Left renal pelvis (tissue), 4 donors: ENCODE measurements around the gene GRIN2C. TPM values are rescaled to one million over a fixed set of nuclear protein-coding genes. Genes with fewer than 3 reads are reported as not detected.
A peak's percentile ranks its signal among the peaks of the same experiment; 100 is the strongest.
"Not testable (repeated sequence)": the region's sequence is repeated elsewhere in the genome, so short reads cannot be mapped to it uniquely, and the experiment has no call there.

Experiments used
- DNase-seq, 4 donors: peaks; one replicate each; pipeline ENCODE4 v3.0.0-alpha.2; 2013; ENCODE audit warnings: low read depth in 4 of 4, low spot score in 3 of 4
- polyA plus RNA-seq, 4 donors: library from polyadenylated mRNA; unstranded; fragments of 120-200 nt; gene quantifications; one replicate each; pipeline ENCODE4 v1.2.1, GENCODE V29; 2013; ENCODE audit not compliant: insufficient read length in 4 of 4

Gene GRIN2C
- polyA plus RNA-seq, 4 donors = 0.13 to 0.74 (median 0.27) TPM

DNA sequence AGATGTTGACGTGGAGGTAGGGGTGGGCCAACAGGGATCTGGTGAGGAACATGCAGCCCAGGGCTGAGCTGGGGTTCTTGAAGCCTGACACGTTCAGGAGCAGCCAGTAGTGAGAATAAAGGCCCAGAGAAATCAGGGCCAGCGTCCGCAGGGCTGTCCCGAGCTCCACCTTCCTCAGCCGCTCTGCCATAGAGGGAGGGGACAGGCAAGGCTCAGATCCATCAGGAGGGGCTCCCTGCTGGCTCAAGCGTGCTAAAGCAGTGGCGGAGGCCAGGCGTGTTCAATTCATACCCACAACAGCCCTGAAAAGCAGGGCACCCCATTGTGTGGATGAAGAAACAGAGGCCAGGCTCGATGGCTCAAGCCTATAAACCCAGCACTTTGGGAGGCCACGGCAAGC, 21.4 kb upstream of the GRIN2C start:
- DNase-seq = no peak

DNA sequence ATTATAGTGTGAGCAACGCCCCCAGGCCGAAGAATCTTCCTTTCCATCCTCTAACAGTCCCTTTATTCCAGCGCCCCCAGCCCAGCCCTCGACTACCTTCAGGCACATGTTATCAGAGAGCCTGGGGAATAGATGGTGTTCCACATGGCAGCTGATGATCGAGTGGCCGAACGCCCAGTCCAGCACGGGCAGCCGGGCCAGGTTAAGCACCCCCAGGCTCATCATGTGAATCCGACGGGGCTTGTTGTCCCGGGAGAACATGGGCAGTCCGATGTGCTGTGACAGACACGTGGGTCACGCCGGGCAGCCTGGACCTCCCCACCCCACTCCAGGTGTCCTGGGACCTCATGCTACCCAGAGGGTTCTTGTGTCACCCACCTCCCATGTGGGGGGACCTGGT, 19.6 kb upstream of the GRIN2C start:
- no peak for DNase-seq

DNA sequence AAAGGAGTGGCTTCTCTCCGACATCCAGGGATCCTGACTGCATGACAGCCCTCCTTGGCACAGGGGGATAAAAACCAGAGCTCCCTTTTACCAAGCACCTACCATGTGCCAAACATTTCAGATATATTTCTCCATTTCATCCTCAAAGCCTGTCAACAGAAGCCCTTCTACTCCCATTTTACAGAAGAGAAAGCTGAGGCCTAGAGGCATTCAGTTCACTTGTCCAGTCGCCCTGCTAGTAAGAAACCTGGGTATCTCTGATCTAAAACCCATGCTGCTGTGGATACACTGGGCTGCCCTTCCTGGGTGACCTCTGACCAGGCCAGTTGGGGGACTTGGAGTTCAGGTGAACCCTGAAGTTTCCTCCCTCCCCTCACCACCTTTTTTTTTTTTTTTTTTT, 19.0 kb upstream of the GRIN2C start:
- DNase-seq = no peak

DNA sequence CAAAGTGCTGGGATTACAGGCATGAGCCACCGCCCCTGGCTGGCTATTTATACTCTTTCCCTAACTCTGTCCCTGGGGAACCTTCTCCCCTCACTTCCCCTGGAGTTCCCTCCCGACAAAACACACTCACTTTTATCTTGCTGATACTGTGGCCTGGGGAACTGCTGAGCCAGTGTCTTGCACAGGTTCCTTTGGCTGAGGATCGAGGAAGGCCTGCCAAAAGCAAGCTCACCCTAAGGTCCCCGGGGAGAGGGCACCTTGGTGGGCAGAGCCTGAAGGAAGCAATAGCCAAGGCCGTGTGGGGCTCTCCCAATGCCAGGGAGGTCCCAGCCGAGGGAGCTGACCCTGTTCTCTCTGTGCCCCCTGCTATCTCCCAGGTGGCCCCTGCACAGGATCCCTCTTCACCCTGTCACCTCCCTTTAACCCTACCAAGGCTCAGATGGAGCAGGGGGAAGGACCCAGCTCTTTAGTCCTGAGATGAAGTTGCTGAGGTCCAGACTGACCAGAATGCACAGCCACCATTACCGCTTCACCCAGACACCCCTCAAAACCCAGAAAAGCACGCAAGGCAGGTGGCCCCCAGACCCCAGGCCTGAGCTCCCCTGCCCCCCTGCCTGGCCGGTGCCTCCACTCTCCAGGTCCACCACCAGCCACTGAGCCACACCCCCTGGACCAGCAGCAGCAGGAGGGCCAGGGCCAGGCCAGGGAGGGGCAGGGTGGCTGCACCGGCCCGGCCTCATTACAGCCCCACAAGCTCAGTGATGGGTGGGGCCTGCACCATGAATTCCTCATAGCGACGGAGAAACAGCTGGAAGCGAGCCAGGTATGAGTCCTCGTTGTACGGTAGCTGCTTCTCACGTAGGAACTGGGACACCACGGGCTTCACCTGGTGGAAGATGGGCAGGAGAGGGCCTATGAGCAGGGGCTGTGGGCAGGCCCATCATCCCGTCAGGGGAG, 18.2 kb upstream of the GRIN2C start:
- DNase-seq = no peak

DNA sequence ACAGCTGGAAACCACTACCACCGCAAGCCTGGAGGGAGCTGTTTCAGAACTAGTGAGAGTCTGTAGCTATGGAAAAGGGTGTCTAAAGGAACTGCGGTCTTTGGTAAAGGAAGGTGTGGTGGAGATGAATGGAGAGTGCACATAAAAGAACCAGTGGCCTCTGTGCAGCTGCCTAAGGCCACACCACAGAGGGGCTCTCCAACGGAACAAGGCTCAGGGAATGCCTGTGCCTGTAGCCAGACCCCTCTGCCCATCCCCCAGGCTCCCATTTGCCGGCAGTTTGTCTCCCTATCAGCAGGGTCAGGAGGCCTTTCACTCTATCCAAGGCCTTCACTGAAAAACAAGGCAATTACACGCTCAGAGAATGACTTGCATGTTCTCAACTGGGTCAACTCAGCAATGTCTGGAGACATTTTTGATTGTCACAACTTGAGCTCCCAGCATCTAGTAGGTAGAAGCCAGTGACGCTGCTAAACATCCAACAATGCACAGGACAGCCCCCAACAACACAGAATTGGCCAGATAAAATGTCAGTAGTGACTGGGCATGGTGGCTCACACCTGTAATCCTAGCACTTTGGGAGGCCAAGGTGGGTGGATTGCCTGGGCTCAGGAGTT, 16.4 kb upstream of the GRIN2C start:
- DNase-seq = no peak

DNA sequence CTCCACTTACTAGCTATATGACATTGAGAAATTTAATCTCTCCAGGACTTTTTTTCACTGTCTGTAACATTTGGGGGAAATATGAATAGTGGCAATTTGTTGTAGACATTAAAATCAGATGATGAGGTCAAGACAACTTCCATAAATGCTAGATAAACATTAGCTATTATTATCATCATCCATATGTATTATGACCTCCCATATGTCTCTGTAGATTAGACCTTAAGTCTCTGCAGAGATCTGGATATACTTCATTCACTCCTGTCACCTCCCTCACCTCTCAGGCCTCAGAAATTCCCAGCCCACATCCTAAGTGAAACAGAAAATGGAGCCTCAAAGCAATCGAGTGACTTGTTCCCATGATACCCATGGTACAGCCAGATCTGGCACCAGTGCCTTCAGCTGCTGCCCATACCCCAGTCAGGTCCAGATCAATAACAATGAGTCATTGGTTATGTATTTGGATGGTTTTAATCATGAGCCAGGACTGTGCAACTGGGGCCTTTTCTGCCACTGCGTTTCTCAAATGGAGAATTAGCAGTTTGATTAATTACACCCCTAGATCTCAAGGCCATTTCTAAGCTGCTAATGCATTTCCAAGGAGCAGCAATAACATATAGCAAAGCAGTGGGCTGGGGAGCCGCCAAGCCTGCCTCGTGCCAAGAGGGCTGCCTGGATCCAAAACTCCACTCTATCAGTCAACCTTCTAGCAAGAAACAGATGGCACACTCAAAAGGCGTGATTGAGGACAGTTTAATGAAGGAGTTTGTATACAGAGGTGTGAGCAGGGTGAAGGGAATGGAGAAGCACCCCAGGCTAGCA, 15.7 kb upstream of the GRIN2C start:
- no peak for DNase-seq

DNA sequence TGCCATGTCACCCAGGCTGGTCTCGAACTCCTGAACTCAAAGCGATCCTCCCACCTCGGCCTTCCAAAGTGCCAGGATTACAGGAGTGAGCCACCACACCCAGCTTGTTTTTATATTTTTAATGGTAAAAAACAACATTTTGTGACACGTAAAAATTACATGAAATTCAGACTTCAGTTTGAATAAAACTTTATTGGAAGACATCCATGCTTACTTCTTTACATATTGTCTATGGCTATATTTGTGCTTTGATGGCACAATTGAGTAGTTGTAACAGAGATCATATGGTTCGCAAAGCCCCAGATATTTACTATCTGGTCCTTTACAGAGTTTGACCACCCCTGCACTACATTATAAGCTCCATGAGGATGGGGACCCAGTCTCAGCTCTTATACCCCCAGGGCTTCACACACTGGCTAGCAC, 14.9 kb upstream of the GRIN2C start:
- DNase-seq = no peak

DNA sequence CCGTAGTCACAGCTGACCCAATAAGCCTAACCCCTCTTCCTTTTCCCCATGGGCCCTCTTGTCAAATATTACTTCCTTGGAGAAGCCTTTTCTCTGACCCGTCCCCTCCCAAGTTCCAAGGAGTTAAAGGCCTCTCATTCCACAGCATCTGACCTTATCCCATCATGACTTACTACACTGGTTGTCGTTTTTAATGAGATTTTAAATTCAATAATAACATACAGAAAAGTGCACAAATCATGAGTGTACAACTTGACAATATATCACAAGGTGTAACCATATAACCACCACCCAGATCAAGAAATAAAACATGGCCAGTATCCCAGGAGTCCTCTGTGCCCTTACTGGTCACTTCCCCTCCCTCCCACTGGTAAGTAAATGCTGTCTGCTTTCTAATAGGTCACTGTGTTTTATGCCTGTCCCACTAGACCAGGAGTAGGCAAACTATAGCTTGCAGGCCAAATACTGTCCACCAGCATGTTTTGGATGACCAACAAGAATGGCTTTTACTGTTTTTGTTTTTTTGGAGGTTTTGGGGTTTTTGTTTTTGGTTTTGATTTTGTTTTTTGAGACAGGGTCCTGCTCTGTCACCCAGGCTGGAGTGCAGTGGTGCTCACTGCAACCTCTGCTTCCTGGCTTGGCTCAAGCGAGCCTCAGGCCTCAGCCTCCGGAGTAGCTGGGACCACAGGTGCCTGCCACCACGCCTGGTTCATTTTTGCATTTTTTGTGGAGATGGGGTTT, 14.4 kb upstream of the GRIN2C start:
- DNase-seq = no peak

DNA sequence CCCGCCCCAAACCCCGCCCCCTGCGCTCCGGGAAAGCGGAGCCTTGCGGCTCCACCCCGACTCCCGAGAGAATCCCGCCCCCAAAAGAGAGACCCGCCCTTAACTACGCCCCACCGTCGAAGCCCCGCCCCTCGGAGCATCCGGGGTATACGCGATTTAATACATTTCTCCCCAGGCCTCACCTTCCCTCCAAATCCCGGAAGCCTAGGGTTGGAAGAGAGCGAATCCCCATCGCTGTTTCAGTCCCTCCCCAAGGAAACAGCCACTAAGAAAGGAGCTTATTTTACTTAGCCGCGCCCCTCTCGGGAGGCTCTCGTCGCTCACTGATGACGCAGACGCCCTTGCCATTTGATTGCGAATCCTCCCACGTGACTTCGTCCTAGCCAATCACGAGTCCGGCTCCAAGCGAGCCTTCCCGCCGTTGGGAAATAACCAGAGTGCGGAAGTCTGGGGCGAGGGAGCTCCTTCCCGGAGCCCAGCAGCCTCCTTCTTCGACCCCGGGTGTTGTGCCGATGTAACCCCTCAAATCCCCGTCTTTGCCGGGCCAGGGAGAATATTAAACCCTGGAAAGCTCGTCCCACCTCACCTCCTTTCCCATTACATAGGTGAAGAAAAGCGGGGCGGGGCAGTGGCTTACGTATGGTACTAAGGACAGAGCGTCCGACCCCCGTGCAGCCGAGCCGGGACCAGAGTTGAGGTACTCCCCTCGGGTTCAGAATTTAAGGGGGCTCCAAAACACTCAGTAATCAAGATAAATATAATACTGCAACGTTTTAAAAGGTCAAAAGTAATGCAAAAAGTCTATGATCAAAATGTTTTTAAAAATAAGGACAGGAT, 13.6 kb upstream of the GRIN2C start:
- DNase-seq = peak; percentile 99 to 100 (median 100)

DNA sequence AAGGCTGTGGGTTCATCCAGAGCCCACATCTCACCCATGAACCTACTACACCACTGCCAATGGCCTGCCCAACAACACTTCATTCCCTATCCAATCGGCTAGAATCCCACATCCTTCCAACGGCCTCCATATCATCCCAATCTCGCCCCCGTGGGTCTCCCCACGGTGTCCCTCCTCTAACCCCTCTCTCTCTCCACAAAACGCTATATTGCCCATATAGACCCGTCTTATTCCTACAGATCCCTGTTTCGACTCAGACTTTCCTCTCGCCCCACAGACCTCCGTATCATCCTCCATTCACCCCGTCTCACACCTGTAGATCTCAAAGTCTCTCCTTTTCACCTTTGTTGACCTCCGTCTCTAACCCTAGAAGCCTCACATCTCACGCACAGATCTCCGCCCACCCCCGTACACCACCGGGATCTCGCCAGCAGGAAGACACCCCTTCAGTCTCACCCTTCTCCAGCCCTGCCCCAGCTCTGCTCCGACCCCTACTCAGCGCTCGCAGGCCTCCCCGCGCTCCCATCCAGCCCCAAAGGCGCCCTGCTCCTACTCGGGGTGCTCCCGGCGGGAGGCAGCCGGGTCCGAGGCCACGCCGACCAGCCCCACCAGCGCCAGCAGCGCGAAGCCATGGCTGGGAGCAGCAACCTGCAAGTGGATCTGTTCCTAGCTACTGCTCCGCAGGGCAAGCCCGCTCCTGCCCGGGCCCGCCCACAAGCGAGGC, 12.8 kb upstream of the GRIN2C start, which contains the start of gene FDXR:
TSS of gene FDXR (minus strand) at position 682 of the 724 bp plus-strand sequence. CDS start at position 632, 50 bp downstream.
- DNase-seq = no peak

DNA sequence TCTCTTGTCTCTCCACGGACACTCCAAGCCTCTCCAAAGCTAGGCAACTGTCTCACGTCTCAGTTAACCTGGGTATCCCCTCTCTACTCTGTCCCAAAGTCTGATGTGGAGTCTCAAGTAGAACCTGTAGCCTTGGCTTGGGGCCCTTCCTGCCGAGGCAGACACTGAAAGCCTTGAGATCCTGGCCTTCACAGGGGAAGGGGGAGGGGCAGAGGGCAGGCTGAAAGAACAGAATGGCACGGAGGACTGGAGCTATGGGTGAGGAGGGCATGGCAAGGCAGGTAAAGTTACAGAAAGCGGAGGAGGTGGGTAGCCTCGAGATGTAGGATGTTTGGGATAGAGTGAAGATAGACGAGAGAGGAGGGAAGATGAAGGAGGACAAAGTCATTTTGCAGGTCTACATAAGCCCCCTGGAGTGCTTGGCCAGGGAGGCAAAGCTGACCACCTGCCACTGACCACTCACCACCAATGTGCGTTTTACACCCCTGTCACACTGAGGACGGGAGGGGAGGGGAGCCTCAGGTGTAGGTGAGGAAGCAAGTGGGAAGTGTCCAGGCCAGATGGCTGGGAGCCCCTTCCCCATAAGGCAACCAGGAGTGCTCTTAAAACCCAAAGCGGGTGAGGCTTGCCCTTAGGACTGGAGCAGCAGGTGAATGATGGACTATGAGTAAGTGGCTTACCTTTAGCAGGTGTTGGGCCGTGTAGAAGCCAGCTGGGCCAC, 11.8 kb upstream of the GRIN2C start:
- DNase-seq = no peak

DNA sequence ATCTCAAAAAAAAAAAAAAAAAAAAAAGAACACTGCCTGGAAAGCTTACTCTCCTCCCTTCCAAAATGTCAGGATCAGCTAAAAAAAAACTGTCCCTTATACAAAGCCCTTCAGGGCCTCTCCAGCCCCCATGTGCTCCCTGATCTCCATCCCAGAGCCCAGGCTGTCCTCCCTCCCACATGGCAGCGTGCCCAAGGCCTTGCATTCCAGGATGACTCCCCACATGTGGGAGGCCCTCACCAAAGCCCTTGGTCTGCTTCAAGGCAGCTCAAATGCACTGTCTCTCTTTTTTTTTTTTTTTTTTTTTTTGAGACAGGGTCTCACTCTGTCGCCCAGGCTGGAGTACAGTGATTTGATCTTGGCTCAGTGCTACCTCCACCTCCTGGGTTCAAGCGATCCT, 10.8 kb upstream of the GRIN2C start:
- no peak for DNase-seq

DNA sequence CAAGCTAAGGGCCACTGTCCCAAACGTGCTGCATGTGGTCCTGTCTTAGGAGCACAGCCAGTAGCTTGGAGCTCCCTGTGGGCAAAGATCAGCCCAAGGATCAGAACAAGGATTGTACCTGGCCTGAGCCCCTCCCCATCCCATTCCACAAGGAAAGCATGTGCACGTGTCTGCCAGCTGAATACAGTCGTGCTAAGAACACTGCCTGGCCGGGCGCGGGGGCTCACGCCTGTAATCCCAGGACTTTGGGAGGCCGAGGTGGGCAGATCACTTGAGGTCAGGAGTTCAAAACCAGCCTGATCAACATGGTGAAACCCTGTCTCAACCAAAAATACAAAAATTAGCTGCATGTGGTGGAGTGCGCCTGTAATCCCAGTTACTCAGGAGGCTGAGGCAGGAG, 10.3 kb upstream of the GRIN2C start:
- DNase-seq = not testable (repeated sequence)

DNA sequence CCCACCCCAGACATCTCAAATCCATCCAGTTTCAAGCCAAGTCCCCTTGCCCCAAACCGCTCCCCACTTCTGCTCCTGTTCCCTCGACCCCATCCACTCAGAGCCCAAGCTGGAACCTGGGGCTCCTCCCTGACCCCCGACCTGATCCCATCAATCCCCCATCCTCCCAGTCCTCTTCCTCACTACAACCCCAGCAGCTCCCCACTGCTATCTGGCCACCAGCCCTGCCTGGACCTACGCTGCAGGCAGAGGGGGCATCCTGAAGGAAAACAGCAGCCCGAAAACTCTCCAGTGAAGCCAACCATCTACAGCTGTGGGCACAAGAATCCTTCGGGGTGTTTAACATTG, 9.2 kb upstream of the GRIN2C start:
- DNase-seq = no peak

DNA sequence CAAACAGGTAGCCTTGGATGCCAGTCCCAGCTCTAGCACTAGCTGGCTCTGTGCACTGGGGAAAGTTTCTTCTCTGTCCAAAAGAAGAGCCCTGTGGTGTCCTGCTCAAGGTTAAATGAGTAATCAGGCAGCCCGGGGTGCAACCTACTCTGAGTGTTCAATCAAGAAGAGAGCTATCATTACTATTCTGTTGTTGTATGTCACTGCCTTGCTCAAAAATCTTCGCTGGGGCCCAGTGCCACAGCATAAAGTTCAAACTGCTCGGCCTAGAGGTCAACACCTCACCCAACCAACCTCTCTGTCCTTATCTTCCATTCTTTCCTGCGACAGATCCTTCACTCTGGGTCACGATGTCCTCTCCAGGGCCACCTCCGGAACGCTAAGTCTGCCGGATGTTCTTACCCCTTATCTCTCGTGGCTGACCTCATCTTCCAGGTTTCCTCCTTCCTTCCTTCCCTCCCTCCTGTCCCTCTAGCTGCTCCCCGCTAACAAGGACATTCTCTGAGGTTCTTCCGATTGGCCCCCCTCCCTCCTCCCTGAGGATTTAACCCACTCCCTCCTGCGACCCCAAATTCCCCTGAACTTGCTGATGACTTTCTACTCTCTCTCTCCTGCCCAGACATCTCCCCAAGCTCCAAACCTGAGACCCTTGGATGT, 8.7 kb upstream of the GRIN2C start:
- DNase-seq = no peak

DNA sequence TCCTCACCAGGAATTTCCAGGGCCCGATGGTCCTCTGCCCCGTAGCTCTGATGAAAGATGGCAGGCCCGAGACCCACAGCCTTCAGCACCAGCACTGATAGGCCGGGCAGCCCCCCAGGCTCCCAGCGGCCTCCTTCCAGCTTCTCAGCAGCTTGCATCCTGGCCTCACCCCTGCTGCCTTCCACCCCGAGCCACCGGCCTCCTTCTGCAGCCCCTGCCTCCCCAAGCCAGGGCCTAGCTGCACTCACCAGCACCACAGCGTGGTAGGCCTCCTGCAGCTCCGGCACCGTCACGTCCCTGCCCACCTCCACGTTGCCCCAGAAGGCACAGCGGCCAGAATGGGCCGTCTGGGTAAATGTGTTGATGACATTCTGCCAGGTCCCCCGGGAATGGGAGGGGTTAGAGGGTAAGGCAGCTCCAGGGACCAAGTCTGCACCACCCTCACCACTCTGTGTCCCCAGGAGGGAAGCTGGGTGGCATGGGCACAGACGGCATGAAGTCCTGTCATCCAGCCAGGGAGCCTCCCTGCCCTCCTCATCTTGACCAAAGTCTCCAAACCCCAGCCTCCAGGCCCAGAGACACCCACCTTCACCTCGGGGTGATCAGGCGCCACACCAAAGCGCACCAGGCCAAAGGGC, 6.6 kb upstream of the GRIN2C start:
- no peak for DNase-seq

DNA sequence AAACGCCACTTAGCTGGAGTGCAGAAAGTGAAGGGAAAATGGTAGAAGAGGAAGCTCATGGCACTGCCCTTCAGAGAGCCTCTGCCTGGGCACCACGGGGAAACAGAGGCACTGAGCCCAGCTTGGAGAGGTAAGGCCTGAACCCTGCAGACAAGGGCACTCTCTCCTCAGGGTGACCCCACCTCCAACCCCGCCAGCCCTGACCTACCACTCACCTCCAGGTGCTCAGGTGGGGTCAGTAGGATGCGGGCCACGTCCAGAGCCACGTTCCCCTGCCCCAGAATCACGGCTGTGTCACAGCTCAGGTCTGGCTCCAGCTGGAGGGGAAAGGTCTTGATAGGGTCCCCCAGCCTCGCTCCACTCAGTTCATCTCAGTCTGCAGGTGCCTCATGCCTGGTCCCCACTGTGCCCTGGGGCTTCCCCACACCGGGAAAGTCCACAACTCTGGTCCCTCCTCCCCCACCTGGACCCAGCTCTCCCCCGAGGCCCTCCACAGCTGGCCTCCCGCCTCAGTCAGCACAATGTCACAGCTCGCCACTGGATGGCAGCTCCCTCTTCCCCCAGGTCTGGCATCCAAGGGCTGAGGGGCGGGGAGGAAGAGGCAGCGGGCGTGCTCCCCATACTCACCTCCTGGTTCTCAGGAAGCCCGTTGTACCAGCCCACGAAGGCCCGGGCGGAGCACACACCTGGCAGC, 6.0 kb upstream of the GRIN2C start:
- no peak for DNase-seq
